ENCODE measurements around the gene SIGLEC1.

GRCh38 chr20:3734111-3734843 lies 21.9 kb upstream of the SIGLEC1 start:
- TF ChIP-seq CTCF (IDR thresholded peaks at IDR 0.05; ENCODE audit: control extremely low read depth in 1 of 3, insufficient read depth in 1 of 3, low read depth in 1 of 3, low read length in 3 of 3) (no peak), ATF3 (IDR thresholded peaks at IDR 0.05; ENCODE audit: insufficient read depth, low read depth, low read length) (no peak), POLR2A (IDR thresholded peaks at IDR 0.05; ENCODE audit: control extremely low read depth in 1 of 2, low read depth in 2 of 2, low read length in 2 of 2) (no peak)

All from H1 (cell line).